Spinal cord (tissue), 10 donors: ENCODE data around the gene ING3. TPM values are rescaled to one million over a fixed set of nuclear protein-coding genes. Genes with fewer than 3 reads are reported as not detected.

Experiments used
- DNase-seq, 6 donors: peaks; one replicate each; pipeline versions ENCODE4 v3.0.0 to v3.0.0-alpha.2; 2013 to 2015; ENCODE audit warnings: low spot score in 6 of 6, low read depth in 4 of 6
- H3K27ac ChIP-seq: one replicate; pipeline ENCODE4 v1.5.1; 2013; ENCODE audit warnings: low read depth, low read length, control low read depth
- H3K27me3 ChIP-seq: one replicate; pipeline ENCODE4 v1.6.1; 2013; ENCODE audit warnings: low read length; ENCODE audit not compliant: control insufficient read depth, insufficient read depth
- H3K36me3 ChIP-seq: one replicate; pipeline ENCODE4 v1.6.1; 2013; ENCODE audit warnings: low read length; ENCODE audit not compliant: control insufficient read depth, insufficient read depth
- H3K4me1 ChIP-seq: one replicate; pipeline ENCODE4 v1.6.1; 2013; ENCODE audit warnings: low read length; ENCODE audit not compliant: control insufficient read depth, insufficient read depth
- H3K4me3 ChIP-seq: one replicate; pipeline ENCODE4 v1.5.1; 2013; ENCODE audit warnings: low read depth, low read length, control low read depth
- H3K9me3 ChIP-seq: one replicate; pipeline ENCODE4 v1.6.1; 2013; ENCODE audit warnings: low read length; ENCODE audit not compliant: control insufficient read depth, insufficient read depth
- WGBS: methylation state at CpG from one replicate; pipeline ENCODE4 v1.1.5; 2013; ENCODE audit warnings: missing lambda C conversion rate; ENCODE audit not compliant: insufficient coverage; 5-methylcytosine and 5-hydroxymethylcytosine counted together
- polyA plus RNA-seq, 2 donors: library from polyadenylated mRNA; unstranded; fragments of 120-200 nt; gene quantifications; one replicate each; pipeline ENCODE4 v1.2.1, GENCODE V29; 2013; ENCODE audit not compliant: insufficient read length in 2 of 2
- total RNA-seq, 2 donors: library from RNA; depleted of rRNA in 1 of 2; stranded (reverse); fragments of 120-200 nt in 1 of 2; fragments of >200 nt in 1 of 2; gene quantifications; one replicate each; pipeline versions ENCODE4 v1.2.3 to v1.2.4, GENCODE V29; 2013 to 2014
- donor health status: healthy.

The ING3 gene
- total and polyA plus RNA-seq, 4 donors, result 25.8 to 40.3 (median 31.8) TPM

- Histone ChIP-seq H3K9me3 (no peaks in the 10 kb centered on the region), H3K4me1 (no peaks in the 10 kb centered on the region), H3K27me3 (no peaks in the 10 kb centered on the region), H3K4me3 (no peak overlapping the region), H3K27ac (no peak overlapping the region), H3K36me3 (no peaks in the 10 kb centered on the region)
- WGBS, result 91% methylated on average over 4 of the region's 5 CpGs
- DNase-seq, result no peak
These were observed 25.2 kb upstream of the ING3 start for GRCh38 chr7:120925392-120925791.

- Histone ChIP-seq H3K4me3 (no peak overlapping the region), H3K4me1 (no peaks in the 10 kb centered on the region), H3K36me3 (no peaks in the 10 kb centered on the region), H3K27me3 (no peaks in the 10 kb centered on the region), H3K27ac (no peak overlapping the region), H3K9me3 (no peaks in the 10 kb centered on the region)
- WGBS, result no CpG with 5 or more reads among the region's 2 CpGs
- DNase-seq, result no peak
These were observed 23.6 kb upstream of the ING3 start for GRCh38 chr7:120926943-120927346.

GRCh38 chr7:120927454-120928103, 23.0 kb upstream of the ING3 start:
- no CpG with 5 or more reads among the region's 2 CpGs for WGBS
- H3K4me3 ChIP-seq, result no peak overlapping the region
- H3K27ac ChIP-seq, result no peak overlapping the region
- no peak for DNase-seq
- H3K27me3 ChIP-seq, result no peaks in the 10 kb centered on the region
- H3K9me3 ChIP-seq, result no peaks in the 10 kb centered on the region
- H3K36me3 ChIP-seq, result no peaks in the 10 kb centered on the region
- no peaks in the 10 kb centered on the region for H3K4me1 ChIP-seq

- WGBS, result no CpG with 5 or more reads among the region's 1 CpG
- H3K9me3 ChIP-seq, result no peaks in the 10 kb centered on the region
- H3K36me3 ChIP-seq, result no peaks in the 10 kb centered on the region
- H3K27me3 ChIP-seq, result no peaks in the 10 kb centered on the region
- no peak for DNase-seq
- H3K4me1 ChIP-seq, result no peaks in the 10 kb centered on the region
- no peak overlapping the region for H3K4me3 ChIP-seq
- H3K27ac ChIP-seq, result no peak overlapping the region
These were observed 19.3 kb upstream of the ING3 start for GRCh38 chr7:120931243-120931642.

- H3K4me1 ChIP-seq, result no peaks in the 10 kb centered on the region
- H3K27ac ChIP-seq, result no peak overlapping the region
- no peaks in the 10 kb centered on the region for H3K27me3 ChIP-seq
- WGBS, result 75% methylated on average over 1 of the region's 1 CpG
- H3K4me3 ChIP-seq, result no peak overlapping the region
- DNase-seq, result peak in 1 of 6 donors; percentile 2
- H3K9me3 ChIP-seq, result no peaks in the 10 kb centered on the region
- H3K36me3 ChIP-seq, result no peaks in the 10 kb centered on the region
These were observed 17.1 kb upstream of the ING3 start for GRCh38 chr7:120933475-120933874.

GRCh38 chr7:120939345-120939744, 11.2 kb upstream of the ING3 start:
- Histone ChIP-seq H3K4me3 (no peak overlapping the region), H3K27ac (no peak overlapping the region), H3K4me1 (no peaks in the 10 kb centered on the region), H3K36me3 (no peaks in the 10 kb centered on the region), H3K9me3 (no peaks in the 10 kb centered on the region), H3K27me3 (no peaks in the 10 kb centered on the region)
- no CpG with 5 or more reads among the region's 3 CpGs for WGBS
- no peak for DNase-seq

- DNase-seq, result peak in 1 of 6 donors; percentile 2
- Histone ChIP-seq H3K27me3 (no peaks in the 10 kb centered on the region), H3K27ac (no peak overlapping the region), H3K4me1 (no peaks in the 10 kb centered on the region), H3K9me3 (no peaks in the 10 kb centered on the region), H3K36me3 (no peaks in the 10 kb centered on the region), H3K4me3 (no peak overlapping the region)
- no CpG with 5 or more reads among the region's 1 CpG for WGBS
These were observed 9.5 kb upstream of the ING3 start for GRCh38 chr7:120941064-120941463.

GRCh38 chr7:120941856-120942255, 8.7 kb upstream of the ING3 start:
- Histone ChIP-seq H3K4me3 (no peak overlapping the region), H3K9me3 (no peaks in the 10 kb centered on the region), H3K36me3 (no peaks in the 10 kb centered on the region), H3K27me3 (no peaks in the 10 kb centered on the region), H3K4me1 (no peaks in the 10 kb centered on the region), H3K27ac (no peak overlapping the region)
- no peak for DNase-seq
- WGBS, result 75% methylated on average over 3 of the region's 3 CpGs

- no peaks in the 10 kb centered on the region for H3K27me3 ChIP-seq
- H3K36me3 ChIP-seq, result no peaks in the 10 kb centered on the region
- H3K27ac ChIP-seq, result no peak overlapping the region
- no peak overlapping the region for H3K4me3 ChIP-seq
- H3K9me3 ChIP-seq, result no peaks in the 10 kb centered on the region
- WGBS, result no CpG with 5 or more reads among the region's 1 CpG
- DNase-seq, result no peak
- no peaks in the 10 kb centered on the region for H3K4me1 ChIP-seq
These were observed 7.7 kb upstream of the ING3 start for GRCh38 chr7:120942861-120943260.

GRCh38 chr7:120944826-120945562, 5.6 kb upstream of the ING3 start:
- Histone ChIP-seq H3K9me3 (no peaks in the 10 kb centered on the region), H3K27me3 (no peaks in the 10 kb centered on the region), H3K4me1 (no peaks in the 10 kb centered on the region), H3K27ac (no peak overlapping the region), H3K4me3 (no peak overlapping the region), H3K36me3 (no peaks in the 10 kb centered on the region)
- DNase-seq, result no peak
- WGBS, result 62% methylated on average over 4 of the region's 6 CpGs
